G401.6 (cell line): ENCODE data around the gene PRKCE.

Experiments used
- FAIRE-seq: peaks from 2 replicates; lab custom pipeline; 2012; peaks lifted over from hg19 to GRCh38; lab: Jason Lieb, UNC

PRKCE gene

DNA sequence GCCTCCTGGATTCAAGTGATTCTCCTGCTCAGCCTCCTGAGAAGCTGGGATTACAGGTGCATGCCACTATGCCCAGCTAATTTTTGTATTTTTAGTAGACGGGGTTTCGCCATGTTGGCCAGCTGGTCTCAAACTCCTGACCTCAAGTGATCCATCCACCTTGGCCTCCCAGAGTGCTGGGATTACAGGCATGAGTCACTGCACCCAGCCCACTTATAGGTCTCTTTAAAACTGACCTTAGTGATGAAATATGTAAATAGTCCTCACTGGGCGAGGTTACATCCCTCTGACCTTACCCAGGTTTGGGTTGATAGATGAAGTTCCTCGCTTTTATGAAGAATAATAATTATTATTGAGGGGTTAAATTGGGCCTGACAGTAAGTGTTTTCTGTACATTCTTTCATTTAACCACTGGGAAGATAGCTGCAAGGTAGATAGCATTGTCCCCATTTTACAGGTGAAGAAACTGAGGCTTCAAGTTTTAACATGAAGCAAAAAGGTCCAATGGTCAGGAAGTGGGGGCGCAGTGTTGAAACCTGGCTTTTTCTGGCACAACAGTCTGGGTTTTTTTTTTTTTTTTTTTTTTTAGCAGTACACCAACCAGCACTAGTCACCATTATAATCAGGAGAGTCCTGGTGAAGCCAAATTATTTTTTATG lies 471.0 kb downstream of the PRKCE start:
- FAIRE-seq = no peak

DNA sequence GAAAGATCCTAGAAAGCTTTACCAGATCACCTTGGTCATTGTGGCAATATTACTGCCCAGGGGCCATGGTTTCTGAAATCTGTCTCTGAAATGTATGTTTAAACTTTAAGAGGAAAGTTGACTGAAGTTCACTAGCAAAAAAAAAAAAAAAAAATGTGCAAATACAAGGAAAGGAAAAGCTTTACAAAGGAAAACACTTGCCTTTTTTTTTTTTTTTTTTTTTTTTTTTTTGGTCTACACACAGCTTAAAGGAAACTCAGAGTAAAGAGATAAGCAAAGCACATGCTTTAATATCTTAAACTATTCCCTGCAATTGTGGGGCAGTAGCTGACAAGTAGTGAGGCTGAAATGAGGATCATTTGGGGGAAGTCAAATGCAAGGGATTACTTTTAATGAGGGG lies 471.5 kb downstream of the PRKCE start:
- no peak for FAIRE-seq

DNA sequence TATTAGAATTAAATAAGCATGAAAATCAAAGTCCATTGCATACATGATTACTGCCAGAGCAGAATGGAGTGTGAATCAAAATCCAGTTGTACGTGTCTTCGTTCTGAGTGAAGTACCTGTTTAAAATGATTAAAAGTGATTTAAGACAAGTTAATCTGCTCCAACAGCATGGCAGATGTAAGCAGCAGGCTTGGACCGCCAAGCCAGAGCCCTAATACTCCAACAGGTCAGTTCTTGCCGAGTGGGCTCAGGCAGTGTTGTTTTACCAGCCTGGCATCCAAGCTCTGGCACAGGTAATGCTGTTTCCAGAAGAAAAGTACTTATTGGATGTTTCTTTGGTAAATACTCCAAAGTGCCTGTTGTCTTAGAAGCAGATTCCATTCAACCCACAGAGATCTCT lies 474.3 kb downstream of the PRKCE start:
- no peak for FAIRE-seq

DNA sequence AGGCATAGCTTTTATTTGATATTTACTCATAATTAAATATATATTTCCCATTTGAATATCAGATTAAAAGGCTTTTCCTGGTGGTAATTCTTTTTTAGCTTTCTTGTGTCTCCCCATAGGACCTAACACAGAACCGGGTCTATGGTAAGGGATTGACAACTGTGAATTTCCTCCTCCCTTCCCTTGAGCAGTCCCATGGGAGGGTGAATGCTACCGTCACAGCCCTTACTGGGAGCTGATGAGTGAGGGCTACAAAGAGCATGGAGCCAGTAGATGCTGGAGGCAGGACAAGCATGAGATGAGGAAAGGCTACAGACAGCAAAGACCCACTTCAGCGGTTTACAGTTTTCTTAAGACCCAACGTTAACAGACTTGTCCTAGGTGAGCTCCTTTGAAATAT lies 475.1 kb downstream of the PRKCE start:
- FAIRE-seq = no peak

DNA sequence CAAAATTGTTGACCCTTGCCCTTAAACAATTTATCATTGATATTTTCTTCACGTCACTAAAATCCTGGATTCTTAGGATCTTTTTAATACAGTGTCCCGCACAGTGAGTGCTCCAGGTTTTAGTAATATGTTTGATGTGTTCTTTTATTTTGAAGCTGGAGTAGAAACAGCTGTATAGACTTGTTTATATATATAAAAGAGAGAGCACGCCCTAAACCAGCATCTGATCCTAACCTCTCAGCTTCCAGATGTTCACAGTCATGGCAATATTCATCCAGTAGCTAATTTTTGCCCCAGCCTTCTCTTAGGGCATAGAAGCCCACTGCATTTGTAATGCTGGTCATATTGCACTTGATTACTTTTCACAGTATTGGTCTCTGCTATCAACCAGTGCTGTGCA lies 475.7 kb downstream of the PRKCE start:
- FAIRE-seq = no peak

DNA sequence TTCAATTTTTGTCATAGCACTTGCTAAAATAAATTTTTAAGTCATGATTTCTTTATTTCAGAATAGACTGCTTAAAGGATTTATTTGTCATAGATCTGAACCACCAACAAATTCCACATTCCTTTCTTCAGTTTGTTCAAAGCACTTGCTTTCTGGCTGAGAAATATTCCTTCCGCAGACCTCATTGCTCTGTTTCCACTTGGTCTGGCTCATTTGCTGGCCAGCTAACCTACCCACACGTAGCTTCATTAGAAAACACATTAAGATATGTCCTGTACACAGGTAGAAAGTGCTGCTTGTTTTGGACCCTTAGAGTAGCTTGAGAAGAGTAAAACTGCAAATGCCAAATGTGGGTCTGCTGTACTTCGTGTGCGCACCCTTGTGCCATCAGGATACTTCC lies 479.0 kb downstream of the PRKCE start:
- no peak for FAIRE-seq

DNA sequence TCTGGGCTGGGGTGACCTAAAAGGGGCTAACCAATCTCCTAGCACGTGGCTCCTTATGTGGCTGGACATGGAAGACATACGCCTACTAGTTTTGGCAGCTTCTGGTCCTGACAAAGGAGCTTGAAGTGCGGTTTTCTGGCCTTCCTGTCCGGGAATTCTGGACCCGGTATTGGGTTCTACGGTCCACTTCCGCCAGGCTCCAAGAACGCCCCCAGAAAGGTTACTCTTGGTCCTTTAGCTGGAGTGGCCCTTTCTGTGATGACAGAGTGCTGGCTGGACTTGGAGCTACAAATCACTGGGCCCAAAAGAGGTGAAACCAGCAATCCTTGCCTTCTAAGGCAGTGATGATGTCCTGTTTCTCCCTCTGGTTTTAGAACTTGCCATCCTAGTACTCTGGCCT lies 481.5 kb downstream of the PRKCE start:
- no peak for FAIRE-seq

DNA sequence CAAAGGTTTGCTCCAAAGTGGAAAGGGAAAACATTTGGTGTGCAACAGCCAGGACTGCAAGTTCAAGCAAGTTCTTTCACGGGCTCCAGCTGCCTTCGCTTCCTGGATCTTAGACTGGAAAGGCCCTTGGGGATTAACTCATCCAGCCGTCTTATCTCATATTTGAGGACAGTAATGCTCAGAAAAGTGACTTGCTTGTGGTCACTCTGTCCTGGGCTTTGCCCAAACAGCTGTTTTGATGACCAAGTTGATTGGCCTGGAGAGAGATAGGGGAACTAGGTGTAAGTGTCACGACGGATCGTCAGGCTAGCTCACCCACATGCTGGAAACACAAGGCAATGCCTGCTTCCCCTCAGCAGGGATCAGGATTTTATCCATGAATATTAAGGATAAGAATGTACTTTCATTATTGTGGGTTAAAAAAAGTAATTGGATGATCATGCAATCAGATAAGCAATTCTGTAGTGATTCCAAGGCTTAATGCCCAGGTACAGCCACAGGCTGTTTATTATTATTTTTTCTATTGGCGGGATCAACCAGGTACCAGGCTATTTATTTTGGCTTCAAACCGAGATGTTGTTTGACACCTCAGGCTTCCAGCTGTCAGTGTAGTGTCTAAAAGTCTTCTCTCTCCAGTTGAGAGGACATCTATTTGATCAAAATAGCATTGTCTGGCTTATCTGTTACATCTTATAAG lies 483.2 kb downstream of the PRKCE start:
- FAIRE-seq = no peak

DNA sequence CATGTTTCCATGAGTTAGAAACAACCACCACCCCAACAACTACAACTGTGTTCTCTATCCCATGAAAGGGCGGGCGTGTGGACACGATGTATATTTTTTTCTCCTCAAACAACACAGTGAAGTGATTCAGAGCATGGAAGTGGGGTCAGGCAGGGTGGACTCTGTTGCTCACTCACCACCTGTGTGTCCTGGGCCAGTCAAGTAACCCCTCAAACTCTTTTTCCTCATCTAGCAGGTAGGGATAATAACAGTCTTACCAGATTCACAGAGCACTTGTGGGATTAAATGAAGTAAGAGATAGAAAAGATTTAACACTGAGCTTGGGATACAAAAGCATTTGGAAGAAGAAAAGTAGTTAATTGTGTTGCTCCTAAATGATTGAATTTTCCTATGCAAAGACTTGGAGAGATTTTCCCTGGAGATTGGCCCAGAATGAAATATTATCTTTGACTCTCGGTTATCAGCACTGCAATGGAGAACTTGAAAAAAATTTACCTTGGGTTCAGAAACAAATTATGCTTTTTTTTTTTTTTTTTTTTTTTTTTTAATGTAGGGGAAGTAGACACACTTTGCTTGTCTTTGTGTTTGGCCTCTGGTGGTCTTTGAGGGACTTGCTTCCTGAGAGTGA lies 483.9 kb downstream of the PRKCE start:
- no peak for FAIRE-seq

DNA sequence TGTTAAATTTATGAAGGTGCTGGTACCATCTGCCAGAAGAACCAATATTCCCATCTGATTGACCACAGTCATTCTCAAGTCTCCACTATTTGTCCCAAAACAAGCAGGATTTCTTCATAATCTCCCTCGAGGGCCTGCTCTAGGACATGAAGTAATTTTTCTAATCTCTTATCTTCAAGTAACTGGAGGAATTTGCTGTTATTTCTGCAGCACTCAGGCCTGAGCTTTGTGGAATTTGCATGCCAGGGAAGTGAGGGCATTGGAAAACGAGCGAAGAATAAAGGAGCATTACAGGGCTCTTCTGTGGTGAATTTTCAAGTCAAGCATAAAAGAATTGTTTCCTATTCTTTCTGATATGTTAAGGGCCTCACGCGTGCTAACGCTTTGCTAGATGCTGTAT lies 484.5 kb downstream of the PRKCE start:
- FAIRE-seq = no peak

DNA sequence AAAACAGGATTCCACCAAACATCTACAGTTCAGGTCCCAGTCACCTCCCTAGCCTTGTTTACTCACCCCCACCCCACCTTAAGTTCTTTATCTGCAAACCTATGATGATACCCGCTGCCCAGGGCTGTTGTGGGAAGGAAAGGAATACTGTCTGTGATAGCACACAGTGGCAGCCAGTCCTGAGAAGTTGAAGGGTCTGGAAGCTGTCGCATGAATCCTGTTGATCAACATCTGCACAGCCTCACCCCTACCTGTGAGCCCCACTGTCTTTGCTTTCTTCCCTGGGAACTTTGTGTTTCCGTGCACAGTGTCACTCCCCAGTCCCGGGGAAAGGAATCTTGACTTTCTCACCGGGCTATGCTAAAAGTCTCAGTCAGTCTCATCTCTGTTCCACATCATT lies 485.0 kb downstream of the PRKCE start:
- no peak for FAIRE-seq

DNA sequence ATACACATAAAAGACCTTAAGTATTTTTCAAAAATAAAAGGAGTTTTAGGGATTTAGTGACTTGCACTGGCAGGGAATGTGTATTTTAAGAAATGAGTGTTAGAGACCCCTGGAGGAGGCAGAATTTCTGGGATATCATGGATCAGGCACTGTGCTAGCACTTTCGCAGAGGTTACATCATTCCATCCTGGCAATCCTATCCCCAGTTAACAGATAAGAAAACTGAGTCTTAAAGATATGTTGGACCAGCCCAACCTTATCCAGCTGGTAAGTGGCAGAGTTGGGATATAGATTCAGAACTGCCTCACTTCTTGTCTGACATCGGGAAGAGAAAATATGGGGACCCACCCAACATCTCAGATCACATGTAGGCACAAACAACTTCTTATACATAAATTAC lies 485.5 kb downstream of the PRKCE start:
- no peak for FAIRE-seq

DNA sequence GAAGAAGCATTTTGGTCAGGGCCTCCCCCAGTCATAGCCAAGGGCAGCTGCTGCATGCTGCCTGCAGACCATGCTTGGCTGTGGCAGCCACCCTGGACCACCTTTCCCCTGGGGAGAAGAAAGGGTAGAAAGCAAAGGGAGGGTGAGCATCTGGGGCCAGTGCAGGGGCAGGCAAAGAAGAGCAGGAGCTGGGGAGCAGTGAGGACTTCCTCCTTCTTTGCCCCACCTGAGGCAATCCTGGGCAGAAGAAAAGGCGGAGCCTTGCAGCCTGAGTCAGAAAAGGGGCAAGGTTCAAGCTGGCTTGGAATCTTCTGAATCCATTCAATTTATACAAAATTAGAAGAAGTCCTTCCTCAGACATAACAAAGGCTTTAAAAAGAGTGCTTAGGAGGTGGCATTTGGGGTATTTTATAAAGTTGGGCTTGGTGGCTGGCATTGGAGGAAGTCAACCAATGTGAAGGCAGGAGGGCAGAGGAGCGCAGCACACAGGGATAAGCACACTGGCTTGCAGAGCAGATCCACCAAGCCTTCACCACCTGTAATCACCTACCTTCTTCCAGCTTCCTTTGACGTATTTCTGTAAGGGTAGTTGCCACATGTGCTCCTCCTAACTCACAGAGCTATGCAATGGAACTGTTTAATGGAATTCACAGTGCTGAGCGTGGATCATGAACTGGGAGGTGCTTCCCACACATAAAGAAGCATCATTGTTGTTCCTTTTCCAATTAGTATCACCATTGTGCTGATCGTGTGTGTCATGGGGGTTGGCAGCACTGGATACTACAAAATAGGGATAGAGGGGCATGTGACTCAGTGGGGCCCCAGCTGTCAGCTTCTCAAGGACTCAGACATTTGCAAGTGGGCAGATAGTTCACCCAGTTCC lies 491.3 kb downstream of the PRKCE start:
- no peak for FAIRE-seq

DNA sequence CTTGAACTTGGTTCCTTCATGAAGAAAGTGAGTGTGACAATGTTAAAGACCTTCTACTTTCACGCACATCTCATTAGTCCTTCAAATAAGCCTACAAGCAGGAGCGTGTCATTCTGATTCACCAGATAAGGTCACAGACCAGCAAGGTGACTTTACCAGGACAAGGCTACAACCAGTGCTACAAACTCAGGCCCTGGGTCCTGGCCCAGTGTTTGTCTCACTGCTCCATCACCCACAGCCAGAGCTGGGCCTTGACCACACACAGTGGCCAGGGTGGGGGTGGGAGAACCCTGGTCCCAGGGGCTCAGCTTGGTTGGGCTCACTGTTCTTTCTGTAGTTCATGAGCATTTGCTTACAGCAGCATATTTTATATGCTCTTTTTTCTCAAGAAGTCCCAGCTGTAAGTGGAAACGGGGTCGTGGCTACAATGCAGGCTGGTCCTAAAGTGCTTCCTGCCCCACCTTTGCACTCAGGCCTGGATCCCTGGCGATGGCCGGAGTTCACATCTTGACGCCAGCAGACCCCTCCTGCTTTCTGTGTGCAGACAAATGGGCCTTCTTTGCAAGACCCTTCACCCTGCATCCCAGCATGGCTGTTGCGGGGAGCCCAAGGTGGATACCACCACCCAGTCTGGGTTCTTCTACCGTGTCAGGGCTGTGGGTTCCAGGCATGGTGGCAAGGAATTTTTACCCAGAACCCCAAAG lies 492.1 kb downstream of the PRKCE start:
- FAIRE-seq = no peak

DNA sequence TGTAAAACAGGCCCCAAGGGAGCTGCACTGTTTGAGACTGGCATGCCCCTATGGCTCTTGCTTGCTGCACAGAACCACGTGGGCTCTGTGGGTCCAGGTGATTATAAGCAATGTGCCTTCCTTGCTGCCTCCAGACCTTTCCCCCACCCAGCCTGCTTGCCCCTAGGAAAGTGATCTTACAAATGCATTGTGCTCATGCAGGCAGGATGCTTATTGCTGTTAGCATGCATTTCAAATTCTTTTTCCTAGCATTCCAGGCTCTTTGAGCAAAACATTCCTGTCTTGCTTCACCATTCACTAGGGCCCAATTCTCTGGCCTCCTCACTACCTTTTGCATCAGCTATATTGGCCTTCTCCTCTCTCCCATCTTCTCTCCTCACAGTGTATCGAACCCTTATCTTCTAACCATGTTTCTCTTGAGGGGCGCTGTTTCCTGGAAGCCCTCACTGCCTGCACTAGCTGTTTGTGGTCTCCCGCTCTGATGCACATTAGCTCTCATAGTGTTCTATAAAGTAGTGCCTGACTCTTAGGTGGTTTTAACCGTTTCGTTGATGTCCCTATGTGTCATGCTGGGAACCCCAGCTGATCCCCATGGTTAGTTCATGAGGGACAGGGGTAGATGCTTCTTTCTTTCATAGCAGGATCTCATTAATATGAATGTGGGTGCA lies 492.8 kb downstream of the PRKCE start:
- no peak for FAIRE-seq

DNA sequence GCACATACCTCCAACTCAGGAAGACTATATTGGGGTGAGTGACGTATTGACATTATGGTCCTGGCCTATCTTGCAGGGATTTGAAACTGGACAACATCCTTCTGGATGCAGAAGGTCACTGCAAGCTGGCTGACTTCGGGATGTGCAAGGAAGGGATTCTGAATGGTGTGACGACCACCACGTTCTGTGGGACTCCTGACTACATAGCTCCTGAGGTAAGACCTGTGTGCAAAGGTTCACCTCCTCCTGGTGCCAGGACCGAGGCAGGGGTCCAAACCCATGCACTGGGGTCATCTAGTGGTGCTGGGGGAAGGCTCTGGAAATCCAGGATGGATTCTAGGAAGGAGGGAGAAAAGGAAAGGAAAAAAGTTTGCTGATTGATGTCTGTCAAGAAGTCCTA lies 493.5 kb downstream of the PRKCE start:
- FAIRE-seq = no peak

DNA sequence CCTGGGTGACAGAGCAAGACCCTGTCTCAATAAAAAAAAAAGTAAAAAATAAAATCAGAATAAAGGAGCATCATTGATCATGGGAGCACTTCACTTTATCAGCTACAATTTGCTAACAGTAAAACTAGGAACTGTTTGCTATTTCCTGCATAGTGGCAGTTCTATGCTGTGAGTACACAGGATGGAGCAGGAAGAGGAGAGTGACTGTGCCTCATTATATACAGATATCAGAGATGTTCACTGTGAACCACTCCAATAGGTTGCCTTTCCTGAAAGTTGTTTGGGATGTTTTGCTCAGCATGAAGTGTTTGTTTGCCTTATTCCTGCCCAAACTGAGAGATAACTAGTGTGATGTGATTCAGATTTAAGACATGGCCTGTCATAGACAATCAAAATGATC lies 494.4 kb downstream of the PRKCE start:
- FAIRE-seq = no peak

DNA sequence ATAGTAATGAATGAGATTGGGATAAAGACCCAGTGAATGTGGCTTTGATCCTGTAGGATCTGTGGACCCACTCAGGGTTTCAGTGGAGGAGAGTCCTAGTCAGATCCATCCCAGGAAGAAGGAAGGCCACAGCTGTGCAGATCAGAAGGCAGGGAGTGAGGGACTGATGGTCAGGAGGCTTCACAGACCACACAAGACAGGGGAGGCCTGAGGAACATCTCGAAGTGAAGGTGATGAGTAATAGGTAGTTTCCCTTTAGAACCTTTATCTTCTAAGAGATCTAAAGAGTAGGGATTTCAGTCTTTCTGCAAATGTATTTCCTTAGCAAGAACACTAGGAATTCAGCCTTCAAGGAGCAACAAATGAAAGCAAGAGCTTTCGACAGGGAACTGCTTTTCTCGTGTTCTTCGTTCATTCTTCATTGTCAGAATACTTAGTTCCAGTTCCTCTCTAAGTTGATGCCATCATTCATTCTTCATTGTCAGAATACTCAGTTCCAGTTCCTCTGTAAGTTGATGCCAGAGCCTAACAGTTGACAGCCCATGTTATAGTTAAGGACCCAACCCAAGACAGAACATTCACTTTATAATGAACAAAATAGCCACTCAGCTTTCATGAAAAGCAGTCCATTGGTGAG lies 495.5 kb downstream of the PRKCE start:
- FAIRE-seq = no peak

DNA sequence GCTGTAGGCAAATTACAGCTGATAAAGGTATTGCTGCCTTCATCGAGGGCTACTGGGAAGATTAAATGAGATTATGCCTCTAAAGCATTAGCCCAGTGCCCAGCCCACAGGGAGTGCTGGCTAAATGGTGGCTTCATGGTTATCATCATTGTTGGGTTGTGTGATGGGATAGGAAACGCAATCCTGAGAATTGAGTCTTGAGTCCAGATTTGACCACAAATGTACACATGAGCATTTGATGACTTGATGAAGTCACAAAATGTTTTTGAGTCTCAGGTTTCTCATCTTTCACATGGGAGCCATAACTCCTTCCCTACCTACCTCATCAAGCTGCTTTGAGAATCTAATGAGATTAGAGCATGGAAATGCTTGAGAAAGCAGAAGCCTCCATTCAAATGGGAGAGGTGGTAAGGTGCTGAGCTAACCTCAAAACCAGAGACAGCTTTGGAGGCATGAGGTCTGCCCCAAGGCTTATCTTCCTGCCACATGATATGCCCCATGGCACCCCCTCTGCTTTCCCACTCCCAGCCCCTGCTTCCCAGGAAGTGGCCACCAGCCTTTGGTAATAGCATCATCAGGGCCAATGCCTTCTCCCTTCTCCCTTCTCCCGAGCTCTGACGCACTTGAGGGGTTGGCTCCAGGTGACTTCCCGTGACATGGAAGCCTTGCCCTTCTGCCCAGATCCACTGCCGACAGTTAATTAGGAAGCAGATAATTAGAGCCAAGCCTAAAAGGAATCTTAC lies 496.3 kb downstream of the PRKCE start:
- FAIRE-seq = no peak

DNA sequence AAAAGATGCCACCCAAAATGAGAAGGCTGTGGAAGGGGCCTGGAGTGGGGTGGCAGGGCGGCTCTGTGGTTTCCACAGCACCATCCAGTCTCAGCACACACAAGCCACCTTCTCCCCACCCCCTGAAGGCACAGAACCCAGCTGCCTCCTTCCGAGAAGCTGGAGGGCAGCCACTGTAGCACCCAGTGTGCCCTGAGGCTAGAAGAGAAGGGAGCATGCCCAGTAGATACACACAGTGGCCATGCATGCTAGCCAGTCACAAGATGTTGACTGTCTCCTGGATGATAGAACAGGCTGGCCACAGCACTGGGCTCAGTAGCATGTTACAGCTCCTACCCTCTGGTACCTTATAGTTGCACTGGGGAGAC lies 496.9 kb downstream of the PRKCE start:
- no peak for FAIRE-seq
